ENCODE results near the gene DCDC2C. TPM values are rescaled to one million over a fixed set of nuclear protein-coding genes. Genes with fewer than 3 reads are reported as not detected.

DCDC2C gene
- total RNA-seq (0.38 TPM), polyA plus RNA-seq (0.21 TPM)
- long read RNA-seq, donor 1, result 0 reads
- long read RNA-seq, donor 2, result 0 reads
- long read RNA-seq, donor 3, result 0 reads
- long read RNA-seq, donor 4, result 0 reads
- long read RNA-seq, donor 5, result 0 reads
- long read RNA-seq, donor 6, result 0 reads
- long read RNA-seq, donor 7, result 0 reads
- long read RNA-seq, donor 8, result 0 reads
- long read RNA-seq, donor 9, result 0 reads
- long read RNA-seq, donor 10, result 0 reads

- Histone ChIP-seq H3K27ac (ENCODE audit: low read depth in 1 of 2, low read length in 1 of 2) (no peak within 1 kb of the TSS), H3K9me3 (ENCODE audit: control insufficient read depth in 2 of 2, insufficient read depth in 1 of 2, low read length in 1 of 2) (peaks cover 0 to 6% of the 10 kb centered on the region in 2 donors), H3K27me3 (ENCODE audit: control insufficient read depth in 2 of 2, insufficient read depth in 1 of 2, low read length in 1 of 2) (peaks cover 18 to 39% of the 10 kb centered on the region in 2 donors), H3K4me3 (ENCODE audit: low read length in 2 of 2) (no peak within 1 kb of the TSS), H3K4me1 (ENCODE audit: control insufficient read depth in 2 of 2, insufficient read depth in 2 of 2, low read length in 2 of 2) (no peaks in the 10 kb centered on the region), H3K36me3 (ENCODE audit: control insufficient read depth in 2 of 2, insufficient read depth in 2 of 2, low read length in 1 of 2) (no peaks in the 10 kb centered on the region)
- no peak for DNase-seq (ENCODE audit: low read depth in 6 of 9, low spot score in 9 of 9)
- 12% methylated on average over 60 of the region's 60 CpGs for WGBS
Observed at GRCh38 chr2:3703236-3703756, at the start of gene DCDC2C. Gene DCDC2C (plus strand): TSS chr2:3703575. CDS start chr2:3703752, 177 bp downstream.

DNA sequence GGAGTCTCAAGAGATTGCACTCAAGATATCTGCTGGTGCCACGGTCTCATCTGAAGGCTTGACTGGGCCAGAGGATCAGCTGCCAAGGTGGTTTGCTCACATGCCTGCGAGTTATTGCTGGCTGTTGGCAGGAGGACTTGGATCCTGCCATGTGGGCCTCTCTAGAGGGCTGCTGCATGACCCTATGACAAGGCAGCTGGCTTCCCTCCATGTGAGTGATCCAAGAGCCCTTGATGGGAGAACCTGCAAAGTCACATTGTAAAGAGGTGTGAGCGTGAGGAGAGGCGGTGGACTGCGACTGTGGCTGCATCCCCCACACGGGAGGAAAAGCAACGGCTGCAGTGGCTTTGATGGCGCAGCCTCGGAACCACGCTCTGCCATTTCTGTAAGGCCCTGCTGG, 49.4 kb upstream of the DCDC2C start:
- 91% methylated on average over 10 of the region's 10 CpGs for WGBS
- Histone ChIP-seq H3K27ac (ENCODE audit: low read depth in 1 of 2, low read length in 1 of 2) (no peak overlapping the region), H3K9me3 (ENCODE audit: control insufficient read depth in 2 of 2, insufficient read depth in 1 of 2, low read length in 1 of 2) (peaks cover 2 to 12% of the 10 kb centered on the region in 2 donors), H3K36me3 (ENCODE audit: control insufficient read depth in 2 of 2, insufficient read depth in 2 of 2, low read length in 1 of 2) (no peaks in the 10 kb centered on the region), H3K4me1 (ENCODE audit: control insufficient read depth in 2 of 2, insufficient read depth in 2 of 2, low read length in 2 of 2) (peaks cover 7 to 55% of the 10 kb centered on the region in 2 donors), H3K4me3 (ENCODE audit: low read length in 2 of 2) (no peak overlapping the region), H3K27me3 (ENCODE audit: control insufficient read depth in 2 of 2, insufficient read depth in 1 of 2, low read length in 1 of 2) (no peaks in the 10 kb centered on the region)
- no peak for DNase-seq (ENCODE audit: low read depth in 6 of 9, low spot score in 9 of 9)

- H3K36me3 ChIP-seq (ENCODE audit: control insufficient read depth in 2 of 2, insufficient read depth in 2 of 2, low read length in 1 of 2), result no peaks in the 10 kb centered on the region
- no peak overlapping the region for H3K27ac ChIP-seq (ENCODE audit: low read depth in 1 of 2, low read length in 1 of 2)
- no peak overlapping the region for H3K4me3 ChIP-seq (ENCODE audit: low read length in 2 of 2)
- DNase-seq (ENCODE audit: low read depth in 6 of 9, low spot score in 9 of 9), result no peak
- peaks cover 7 to 60% of the 10 kb centered on the region in 2 donors for H3K4me1 ChIP-seq (ENCODE audit: control insufficient read depth in 2 of 2, insufficient read depth in 2 of 2, low read length in 2 of 2)
- WGBS, result 90% methylated on average over 21 of the region's 21 CpGs
- no peaks in the 10 kb centered on the region for H3K27me3 ChIP-seq (ENCODE audit: control insufficient read depth in 2 of 2, insufficient read depth in 1 of 2, low read length in 1 of 2)
- peaks cover 2 to 12% of the 10 kb centered on the region in 2 donors for H3K9me3 ChIP-seq (ENCODE audit: control insufficient read depth in 2 of 2, insufficient read depth in 1 of 2, low read length in 1 of 2)
Observed at GRCh38 chr2:3654531-3655225, 48.7 kb upstream of the DCDC2C start.

GRCh38 chr2:3655871-3656761, 47.3 kb upstream of the DCDC2C start:
- no peak for DNase-seq (ENCODE audit: low read depth in 6 of 9, low spot score in 9 of 9)
- Histone ChIP-seq H3K4me1 (ENCODE audit: control insufficient read depth in 2 of 2, insufficient read depth in 2 of 2, low read length in 2 of 2) (peaks cover 7 to 61% of the 10 kb centered on the region in 2 donors), H3K27ac (ENCODE audit: low read depth in 1 of 2, low read length in 1 of 2) (no peak overlapping the region), H3K4me3 (ENCODE audit: low read length in 2 of 2) (no peak overlapping the region), H3K27me3 (ENCODE audit: control insufficient read depth in 2 of 2, insufficient read depth in 1 of 2, low read length in 1 of 2) (no peaks in the 10 kb centered on the region), H3K9me3 (ENCODE audit: control insufficient read depth in 2 of 2, insufficient read depth in 1 of 2, low read length in 1 of 2) (peaks cover 2 to 12% of the 10 kb centered on the region in 2 donors), H3K36me3 (ENCODE audit: control insufficient read depth in 2 of 2, insufficient read depth in 2 of 2, low read length in 1 of 2) (no peaks in the 10 kb centered on the region)
- 93% methylated on average over 28 of the region's 28 CpGs for WGBS

DNA sequence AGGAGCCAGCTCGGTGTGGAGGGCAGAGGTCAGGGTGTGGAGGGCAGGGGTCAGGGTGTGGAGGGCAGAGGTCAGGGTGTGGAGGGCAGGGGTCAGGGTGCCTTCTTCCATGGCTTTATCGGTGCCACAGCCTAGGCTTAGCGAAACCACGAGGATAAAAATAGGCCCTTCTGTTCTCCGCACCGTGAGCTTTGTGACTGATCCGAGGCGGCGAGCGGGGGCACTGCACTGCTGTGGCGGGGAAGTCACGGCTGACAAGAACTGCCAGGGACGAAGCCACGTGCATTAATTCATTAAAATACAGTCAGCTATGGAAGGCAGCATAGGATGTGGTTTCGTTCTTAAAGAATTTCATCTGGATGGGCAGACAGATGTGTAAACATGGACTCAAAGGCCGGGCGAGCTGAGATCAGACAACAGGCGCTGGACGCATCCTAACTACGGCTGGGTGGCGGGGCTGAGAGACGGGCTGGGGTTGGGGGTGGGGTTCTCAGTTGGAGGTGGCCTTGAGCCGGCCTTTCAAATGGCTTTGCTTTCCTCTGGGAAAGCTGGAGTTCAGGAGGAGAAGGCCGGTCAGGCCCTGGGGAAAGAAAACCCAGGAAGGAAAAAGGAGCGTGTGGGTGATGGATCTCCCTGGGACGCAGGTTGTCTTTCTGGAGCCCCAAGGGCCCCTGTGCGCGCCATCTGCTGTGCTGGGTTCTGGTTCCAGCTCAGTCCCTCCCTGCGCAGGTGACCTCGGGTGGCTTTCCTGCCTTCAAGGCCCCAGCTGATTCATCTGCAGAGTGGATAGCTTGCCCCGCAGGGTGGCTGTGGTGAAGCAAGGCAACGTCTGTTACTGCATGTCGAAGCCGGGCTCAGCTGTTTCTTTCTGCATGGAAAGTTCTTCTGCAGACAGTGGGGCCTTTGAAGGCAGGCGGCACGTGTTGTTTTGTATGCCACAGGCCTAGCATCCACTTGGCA, 46.3 kb upstream of the DCDC2C start:
- no peaks in the 10 kb centered on the region for H3K27me3 ChIP-seq (ENCODE audit: control insufficient read depth in 2 of 2, insufficient read depth in 1 of 2, low read length in 1 of 2)
- no peaks in the 10 kb centered on the region for H3K36me3 ChIP-seq (ENCODE audit: control insufficient read depth in 2 of 2, insufficient read depth in 2 of 2, low read length in 1 of 2)
- no peak overlapping the region for H3K4me3 ChIP-seq (ENCODE audit: low read length in 2 of 2)
- peaks cover 2 to 12% of the 10 kb centered on the region in 2 donors for H3K9me3 ChIP-seq (ENCODE audit: control insufficient read depth in 2 of 2, insufficient read depth in 1 of 2, low read length in 1 of 2)
- DNase-seq (ENCODE audit: low read depth in 6 of 9, low spot score in 9 of 9), result no peak
- H3K4me1 ChIP-seq (ENCODE audit: control insufficient read depth in 2 of 2, insufficient read depth in 2 of 2, low read length in 2 of 2), result peaks cover 3 to 55% of the 10 kb centered on the region in 2 donors
- no peak overlapping the region for H3K27ac ChIP-seq (ENCODE audit: low read depth in 1 of 2, low read length in 1 of 2)
- WGBS, result 89% methylated on average over 36 of the region's 36 CpGs

- Histone ChIP-seq H3K4me3 (ENCODE audit: low read length in 2 of 2) (no peak within 1 kb of the TSS), H3K9me3 (ENCODE audit: control insufficient read depth in 2 of 2, insufficient read depth in 1 of 2, low read length in 1 of 2) (peaks cover 2 to 12% of the 10 kb centered on the region in 2 donors), H3K36me3 (ENCODE audit: control insufficient read depth in 2 of 2, insufficient read depth in 2 of 2, low read length in 1 of 2) (no peaks in the 10 kb centered on the region), H3K4me1 (ENCODE audit: control insufficient read depth in 2 of 2, insufficient read depth in 2 of 2, low read length in 2 of 2) (peaks cover 0 to 49% of the 10 kb centered on the region in 2 donors), H3K27ac (ENCODE audit: low read depth in 1 of 2, low read length in 1 of 2) (peak within 1 kb of the TSS in 1 of 2 donors; percentile 6), H3K27me3 (ENCODE audit: control insufficient read depth in 2 of 2, insufficient read depth in 1 of 2, low read length in 1 of 2) (no peaks in the 10 kb centered on the region)
- 91% methylated on average over 7 of the region's 7 CpGs for WGBS
- DNase-seq (ENCODE audit: low read depth in 6 of 9, low spot score in 9 of 9), result no peak
Observed at GRCh38 chr2:3657881-3658280, 45.5 kb upstream of the DCDC2C start, which contains the start of gene ALLC. Gene ALLC (plus strand): TSS chr2:3658200. CDS start chr2:3671158, 12,958 bp downstream.

- H3K4me3 ChIP-seq (ENCODE audit: low read length in 2 of 2), result no peak overlapping the region
- peaks cover 0 to 41% of the 10 kb centered on the region in 2 donors for H3K4me1 ChIP-seq (ENCODE audit: control insufficient read depth in 2 of 2, insufficient read depth in 2 of 2, low read length in 2 of 2)
- WGBS, result 87% methylated on average over 26 of the region's 26 CpGs
- peaks cover 0 to 2% of the 10 kb centered on the region in 2 donors for H3K9me3 ChIP-seq (ENCODE audit: control insufficient read depth in 2 of 2, insufficient read depth in 1 of 2, low read length in 1 of 2)
- no peaks in the 10 kb centered on the region for H3K36me3 ChIP-seq (ENCODE audit: control insufficient read depth in 2 of 2, insufficient read depth in 2 of 2, low read length in 1 of 2)
- DNase-seq (ENCODE audit: low read depth in 6 of 9, low spot score in 9 of 9), result peak in 1 of 9 donors; percentile 8
- peak overlapping the region; percentile 6 to 36 for H3K27ac ChIP-seq (ENCODE audit: low read depth in 1 of 2, low read length in 1 of 2)
- H3K27me3 ChIP-seq (ENCODE audit: control insufficient read depth in 2 of 2, insufficient read depth in 1 of 2, low read length in 1 of 2), result no peaks in the 10 kb centered on the region
Observed at GRCh38 chr2:3659447-3660432, 43.6 kb upstream of the DCDC2C start.

All from thymus (tissue), 14 donors.